Type B pancreatic cell (in vitro differentiated cells): ENCODE measurements around the gene ENTPD2. TPM values are rescaled to one million over a fixed set of nuclear protein-coding genes. Genes with fewer than 3 reads are reported as not detected.

Experiments used
- DNase-seq: peaks from one replicate; pipeline ENCODE4 v3.0.0; 2021; ENCODE audit warnings: mixed read lengths; ENCODE audit not compliant: unreplicated experiment; ENCODE audit errors: extremely low spot score
- H3K27ac Mint-ChIP-seq: 2 replicates; pipeline ENCODE4 v1.8.0; 2021; ENCODE audit warnings: mild to moderate bottlenecking, mixed read lengths
- H3K27me3 Mint-ChIP-seq: 2 replicates; pipeline ENCODE4 v1.8.0; 2021; ENCODE audit warnings: mixed read lengths
- H3K36me3 Mint-ChIP-seq: 2 replicates; pipeline ENCODE4 v1.8.0; 2021; ENCODE audit warnings: mixed read lengths
- H3K4me1 Mint-ChIP-seq: one replicate; pipeline ENCODE4 v1.8.0; 2021; ENCODE audit warnings: mixed read lengths; ENCODE audit not compliant: unreplicated experiment
- H3K4me3 Mint-ChIP-seq: 2 replicates; pipeline ENCODE4 v1.8.0; 2021; ENCODE audit warnings: mild to moderate bottlenecking, mixed read lengths
- H3K9me3 Mint-ChIP-seq: 2 replicates; pipeline ENCODE4 v1.8.0; 2021; ENCODE audit warnings: mixed read lengths
- CTCF ChIP-seq: fragments of 200-600 bp; sonication (generic); conservative IDR thresholded peaks from 2 replicates; pipeline ENCODE4 v1.5.0; 2021; ENCODE audit warnings: antibody characterized with exemption, mild to moderate bottlenecking
- total RNA-seq: library from RNA; stranded (reverse); gene quantifications from 2 replicates; pipeline ENCODE4 v1.2.1, GENCODE V29; 2021; ENCODE audit warnings: low replicate concordance

The ENTPD2 gene
- total RNA-seq, 1 donor from 2014 or later = 3.3 TPM

- no peaks in the 10 kb centered on the region for H3K36me3 Mint-ChIP-seq
- H3K4me1 Mint-ChIP-seq = peaks cover 12% of the 10 kb centered on the region
- H3K27ac Mint-ChIP-seq = peak overlapping the region; percentile 71
- TF ChIP-seq CTCF = no peak
- no peak for DNase-seq
- H3K9me3 Mint-ChIP-seq = no peaks in the 10 kb centered on the region
- H3K4me3 Mint-ChIP-seq = peak overlapping the region; percentile 86
- H3K27me3 Mint-ChIP-seq = peaks cover 26% of the 10 kb centered on the region
Measured at GRCh38 chr9:137071282-137071681, 17.4 kb upstream of the ENTPD2 start.

DNA sequence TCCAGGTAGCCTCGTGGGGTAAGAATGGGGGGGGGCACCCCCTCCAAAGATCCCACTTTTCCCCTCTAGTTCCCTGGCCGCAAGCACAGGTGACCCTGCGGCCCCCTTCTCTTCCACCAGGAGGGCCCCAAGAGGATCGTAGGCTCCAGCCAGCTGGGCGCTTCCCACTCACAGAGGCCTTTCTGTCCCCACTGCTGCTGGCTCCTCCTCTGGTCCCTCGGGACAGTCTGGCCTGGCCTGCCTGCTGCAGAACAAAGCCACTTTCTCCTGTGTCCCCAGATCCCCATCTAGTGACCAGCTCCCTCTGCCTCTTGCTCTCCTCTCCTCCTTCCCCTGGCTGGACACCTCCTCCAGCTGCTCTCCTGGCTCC lies 17.0 kb upstream of the ENTPD2 start:
- H3K27me3 Mint-ChIP-seq = peaks cover 22% of the 10 kb centered on the region
- H3K4me1 Mint-ChIP-seq = peaks cover 12% of the 10 kb centered on the region
- peak; percentile 64 for TF ChIP-seq CTCF
- no peaks in the 10 kb centered on the region for H3K9me3 Mint-ChIP-seq
- no peaks in the 10 kb centered on the region for H3K36me3 Mint-ChIP-seq
- DNase-seq = no peak
- peak overlapping the region; percentile 86 for H3K4me3 Mint-ChIP-seq
- H3K27ac Mint-ChIP-seq = peak overlapping the region; percentile 71

GRCh38 chr9:137070201-137070905 lies 16.5 kb upstream of the ENTPD2 start, which contains the start of gene SAPCD2:
TSS of gene SAPCD2 (minus strand) at chr9:137070557. CDS start at chr9:137070460, 97 bp downstream.
- no peaks in the 10 kb centered on the region for H3K36me3 Mint-ChIP-seq
- peak within 1 kb of the TSS; percentile 86 for H3K4me3 Mint-ChIP-seq
- no peaks in the 10 kb centered on the region for H3K9me3 Mint-ChIP-seq
- no peak for TF ChIP-seq CTCF
- H3K27ac Mint-ChIP-seq = peak within 1 kb of the TSS; percentile 71
- H3K27me3 Mint-ChIP-seq = peaks cover 19% of the 10 kb centered on the region
- H3K4me1 Mint-ChIP-seq = peaks cover 12% of the 10 kb centered on the region
- DNase-seq = no peak

DNA sequence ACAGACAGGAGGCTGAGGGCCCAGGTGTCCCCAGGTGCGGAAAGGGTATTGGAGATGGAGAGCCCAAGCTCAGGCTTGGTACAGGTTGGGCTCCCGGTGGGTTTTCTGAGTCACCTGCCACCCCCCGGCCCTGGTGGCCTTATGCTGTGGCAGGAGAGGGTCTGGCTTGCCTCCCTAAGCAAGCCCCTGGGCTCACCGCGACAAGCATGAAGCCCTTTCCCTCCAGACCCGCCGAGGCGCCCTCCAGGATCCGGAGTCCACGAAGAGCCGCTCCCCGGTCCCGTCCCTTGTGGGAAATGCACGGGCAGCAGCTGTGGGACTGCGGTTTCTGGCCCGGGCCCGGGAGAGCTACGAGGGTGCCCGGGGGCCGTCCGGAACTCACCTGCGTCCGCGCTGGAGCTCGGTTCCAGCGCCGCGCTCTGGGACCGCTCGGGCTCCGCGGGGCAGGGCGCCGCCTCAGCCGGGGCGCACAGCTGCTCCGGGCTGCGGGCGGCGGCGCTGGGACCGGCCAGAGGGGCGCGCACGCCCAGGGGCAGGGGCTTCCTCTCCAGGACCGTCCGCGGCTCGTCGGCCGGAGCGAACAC lies 15.7 kb upstream of the ENTPD2 start:
- no peaks in the 10 kb centered on the region for H3K9me3 Mint-ChIP-seq
- no peak for DNase-seq
- peak overlapping the region; percentile 60 for H3K4me3 Mint-ChIP-seq
- peaks cover 12% of the 10 kb centered on the region for H3K4me1 Mint-ChIP-seq
- peaks cover 11% of the 10 kb centered on the region for H3K27me3 Mint-ChIP-seq
- no peaks in the 10 kb centered on the region for H3K36me3 Mint-ChIP-seq
- no peak overlapping the region for H3K27ac Mint-ChIP-seq
- TF ChIP-seq CTCF = no peak

- Mint-ChIP-seq H3K27ac (no peak overlapping the region), H3K36me3 (no peaks in the 10 kb centered on the region), H3K27me3 (peaks cover 6% of the 10 kb centered on the region), H3K4me3 (peak overlapping the region; percentile 83), H3K4me1 (peaks cover 12% of the 10 kb centered on the region), H3K9me3 (no peaks in the 10 kb centered on the region)
- DNase-seq = no peak
- no peak for TF ChIP-seq CTCF
Measured at GRCh38 chr9:137068539-137069507, 15.0 kb upstream of the ENTPD2 start.
